Neural cell (in vitro differentiated cells): Measurements from ENCODE around the gene SAP30L.

Experiments
- CTCF ChIP-seq: fragments of 450-650 bp; IDR thresholded peaks from 2 replicates; pipeline ENCODE4 v1.5.1; 2014; ENCODE audit warnings: antibody characterized with exemption, mild to moderate bottlenecking, moderate library complexity; ENCODE audit not compliant: poor library complexity, severe bottlenecking
- EP300 ChIP-seq: fragments of 450-650 bp; conservative IDR thresholded peaks from 2 replicates; pipeline ENCODE4 v1.6.1; 2014; ENCODE audit warnings: antibody characterized with exemption, mild to moderate bottlenecking, moderate library complexity; ENCODE audit not compliant: poor library complexity, severe bottlenecking
- EZH2 ChIP-seq: fragments of 200-600, 300-800 bp; shearing (Covaris generic), sonication (generic); IDR thresholded peaks from 2 replicates; pipeline ENCODE4 v1.6.1; 2014; ENCODE audit warnings: antibody characterized with exemption, low read length, borderline replicate concordance, mild to moderate bottlenecking; ENCODE audit not compliant: insufficient read depth, poor library complexity, severe bottlenecking
- POLR2AphosphoS5 ChIP-seq: IDR thresholded peaks from 2 replicates; pipeline ENCODE4 v1.6.1; 2012
- RAD21 ChIP-seq: fragments of 450-650 bp; conservative IDR thresholded peaks from 2 replicates; pipeline ENCODE4 v1.6.1; 2014; ENCODE audit warnings: antibody characterized with exemption, mild to moderate bottlenecking, moderate library complexity
- REST ChIP-seq: IDR thresholded peaks from 2 replicates; pipeline ENCODE4 v1.6.1; 2012; ENCODE audit warnings: borderline replicate concordance
- TAF1 ChIP-seq: IDR thresholded peaks from 2 replicates; pipeline ENCODE4 v1.6.1; 2012; ENCODE audit warnings: low read depth

GRCh38 chr5:154467655-154468354 lies 22.0 kb downstream of the SAP30L start:
- peak; percentile 91 for TF ChIP-seq CTCF
- TF ChIP-seq EP300 = no peak
- TF ChIP-seq RAD21 = peak; percentile 84
- no peak for TF ChIP-seq POLR2AphosphoS5
- TF ChIP-seq EZH2 = no peak
- TF ChIP-seq TAF1 = no peak
- no peak for TF ChIP-seq REST
